GM19372 (cell line): ENCODE results near the gene SFPQ.

Experiments
- ATAC-seq: cut with Tn5 transposase; IDR thresholded peaks from one replicate; pipeline ENCODE4 v1.9.1; 2021; ENCODE audit warnings: mild to moderate bottlenecking, low read depth, moderate library complexity; ENCODE audit not compliant: unreplicated experiment

Gene SFPQ

GRCh38 chr1:35188578-35189392 lies 4.2 kb downstream of the SFPQ start:
- ATAC-seq, result no peak

- ATAC-seq, result no peak
Measured at GRCh38 chr1:35187816-35188342, 5.1 kb downstream of the SFPQ start.

GRCh38 chr1:35186239-35186638 lies 6.7 kb downstream of the SFPQ start:
- no peak for ATAC-seq

- ATAC-seq, result no peak
Measured at GRCh38 chr1:35185200-35185599, 7.7 kb downstream of the SFPQ start.

GRCh38 chr1:35184495-35185199 lies 8.3 kb downstream of the SFPQ start:
- no peak for ATAC-seq

- ATAC-seq, result no peak
Measured at GRCh38 chr1:35181790-35182455, 11.0 kb downstream of the SFPQ start.

- no peak for ATAC-seq
Measured at GRCh38 chr1:35180776-35181374, 12.1 kb downstream of the SFPQ start.

GRCh38 chr1:35179908-35180307 lies 13.0 kb downstream of the SFPQ start:
- no peak for ATAC-seq

- ATAC-seq, result no peak
Measured at GRCh38 chr1:35178874-35179380, 14.0 kb downstream of the SFPQ start.

- no peak for ATAC-seq
Measured at GRCh38 chr1:35178295-35178695, 14.7 kb downstream of the SFPQ start.

- no peak for ATAC-seq
Measured at GRCh38 chr1:35177237-35177786, 15.6 kb downstream of the SFPQ start.

- no peak for ATAC-seq
Measured at GRCh38 chr1:35175602-35176001, 17.3 kb downstream of the SFPQ start.

- ATAC-seq, result no peak
Measured at GRCh38 chr1:35175098-35175576, 17.8 kb downstream of the SFPQ start.

GRCh38 chr1:35173909-35174540 lies 18.9 kb downstream of the SFPQ start:
- ATAC-seq, result no peak

- ATAC-seq, result no peak
Measured at GRCh38 chr1:35173491-35173890, 19.5 kb downstream of the SFPQ start.

GRCh38 chr1:35172022-35172421 lies 20.9 kb downstream of the SFPQ start:
- no peak for ATAC-seq

GRCh38 chr1:35171579-35171978 lies 21.4 kb downstream of the SFPQ start:
- no peak for ATAC-seq

- ATAC-seq, result no peak
Measured at GRCh38 chr1:35164893-35165292, 28.1 kb downstream of the SFPQ start.

- no peak for ATAC-seq
Measured at GRCh38 chr1:35151220-35151619, 41.7 kb downstream of the SFPQ start.
